ENCODE measurements around the gene IPO13. TPM values are rescaled to one million over a fixed set of nuclear protein-coding genes. Genes with fewer than 3 reads are reported as not detected.

Gene IPO13, protein sequence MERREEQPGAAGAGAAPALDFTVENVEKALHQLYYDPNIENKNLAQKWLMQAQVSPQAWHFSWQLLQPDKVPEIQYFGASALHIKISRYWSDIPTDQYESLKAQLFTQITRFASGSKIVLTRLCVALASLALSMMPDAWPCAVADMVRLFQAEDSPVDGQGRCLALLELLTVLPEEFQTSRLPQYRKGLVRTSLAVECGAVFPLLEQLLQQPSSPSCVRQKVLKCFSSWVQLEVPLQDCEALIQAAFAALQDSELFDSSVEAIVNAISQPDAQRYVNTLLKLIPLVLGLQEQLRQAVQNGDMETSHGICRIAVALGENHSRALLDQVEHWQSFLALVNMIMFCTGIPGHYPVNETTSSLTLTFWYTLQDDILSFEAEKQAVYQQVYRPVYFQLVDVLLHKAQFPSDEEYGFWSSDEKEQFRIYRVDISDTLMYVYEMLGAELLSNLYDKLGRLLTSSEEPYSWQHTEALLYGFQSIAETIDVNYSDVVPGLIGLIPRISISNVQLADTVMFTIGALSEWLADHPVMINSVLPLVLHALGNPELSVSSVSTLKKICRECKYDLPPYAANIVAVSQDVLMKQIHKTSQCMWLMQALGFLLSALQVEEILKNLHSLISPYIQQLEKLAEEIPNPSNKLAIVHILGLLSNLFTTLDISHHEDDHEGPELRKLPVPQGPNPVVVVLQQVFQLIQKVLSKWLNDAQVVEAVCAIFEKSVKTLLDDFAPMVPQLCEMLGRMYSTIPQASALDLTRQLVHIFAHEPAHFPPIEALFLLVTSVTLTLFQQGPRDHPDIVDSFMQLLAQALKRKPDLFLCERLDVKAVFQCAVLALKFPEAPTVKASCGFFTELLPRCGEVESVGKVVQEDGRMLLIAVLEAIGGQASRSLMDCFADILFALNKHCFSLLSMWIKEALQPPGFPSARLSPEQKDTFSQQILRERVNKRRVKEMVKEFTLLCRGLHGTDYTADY
- 31.4 and 32.2 TPM in 2 replicates for total RNA-seq

DNA sequence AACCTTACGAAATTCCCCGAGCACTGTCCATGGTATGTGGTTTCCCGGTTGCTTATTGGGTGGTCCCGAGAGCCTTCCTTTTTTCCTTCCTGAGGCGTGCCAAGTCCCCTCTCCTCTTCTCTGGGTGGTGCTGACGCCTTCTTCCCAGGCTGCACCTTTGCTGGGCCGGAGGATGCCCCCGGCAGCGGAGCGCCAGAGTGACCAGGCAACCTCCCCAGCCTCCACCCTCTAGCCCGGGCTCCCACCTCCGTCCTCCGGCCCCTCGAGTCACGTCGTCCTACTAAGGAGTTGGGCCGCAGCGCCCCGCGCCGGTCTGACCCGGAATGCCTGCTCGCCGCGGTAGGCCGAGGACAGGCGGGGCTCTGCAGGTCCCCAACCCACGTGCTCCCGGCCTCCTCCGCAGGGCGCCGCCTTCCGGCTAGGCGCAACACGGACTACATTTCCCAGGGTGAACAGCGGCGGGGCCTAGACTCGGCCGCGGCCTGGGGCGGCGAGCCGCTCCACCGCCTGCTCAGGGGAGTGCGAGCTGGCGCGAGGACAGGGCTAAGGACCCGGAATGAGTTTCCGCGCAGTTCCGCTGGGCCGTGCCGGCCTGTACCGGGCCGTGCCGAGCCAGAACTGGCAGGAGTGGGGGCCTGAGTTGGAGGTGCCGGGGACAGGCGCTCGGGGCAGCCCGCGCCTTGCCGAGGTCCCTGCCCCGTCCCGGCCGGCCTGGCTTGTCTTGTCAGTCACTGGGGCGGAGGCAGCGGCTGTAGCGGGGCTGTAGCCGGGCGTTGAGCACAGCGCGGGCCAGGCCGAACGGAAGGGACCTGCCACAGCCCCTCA is at the start of gene IPO13:
Gene IPO13 (plus strand): TSS at position 715 of the 825 bp plus-strand sequence. CDS start 651 bp downstream, outside the sequence.
- intact Hi-C loops (cut with micrococcal nuclease), result loop anchor here (1.0 to 10.0 kb wide), 18 partner anchors 12 to 1738 kb away; partner anchors contain the start of genes ATP6V0B, C1orf50, CCDC24 and CDC20

DNA sequence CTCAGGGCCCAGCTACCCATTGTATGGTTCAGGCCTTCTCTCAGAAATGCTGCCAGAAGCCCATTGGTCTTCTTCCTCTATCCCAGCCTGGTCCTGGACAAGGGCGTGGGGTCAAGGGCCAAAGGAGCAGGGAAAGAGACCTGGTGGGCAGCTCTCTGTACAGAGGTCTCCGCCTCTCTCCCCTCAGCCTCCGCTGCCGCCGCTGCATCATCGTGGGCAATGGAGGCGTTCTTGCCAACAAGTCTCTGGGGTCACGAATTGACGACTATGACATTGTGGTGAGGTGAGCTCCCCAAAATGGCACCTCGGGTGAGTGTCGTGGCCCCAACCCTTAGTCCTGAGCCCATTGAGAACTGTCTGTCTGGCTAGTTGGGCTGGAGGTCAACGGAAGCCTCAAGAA is 47.8 kb upstream of the IPO13 start:
- intact Hi-C loops (cut with micrococcal nuclease), result no loop called here

DNA sequence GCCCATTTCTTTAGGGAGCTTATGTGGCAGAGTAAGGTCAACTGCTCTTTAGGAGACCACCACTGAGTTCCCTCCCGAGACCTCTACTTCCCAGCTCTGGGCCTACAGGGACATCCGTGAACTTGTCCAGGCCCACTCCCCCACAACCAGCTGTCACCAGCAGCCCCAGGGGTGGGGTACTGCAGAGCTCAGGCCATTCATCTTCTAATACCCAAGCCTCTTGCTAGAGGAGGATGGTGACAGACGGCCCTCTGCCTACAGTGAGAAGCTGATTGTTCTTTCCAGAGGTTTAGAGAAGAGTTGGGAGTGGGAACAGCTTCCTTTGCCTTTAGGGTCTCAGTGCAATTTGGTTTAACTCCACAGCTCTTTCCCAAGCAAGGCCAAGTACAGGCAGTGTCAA is 46.4 kb upstream of the IPO13 start:
- intact Hi-C loops (cut with micrococcal nuclease), result no loop called here

DNA sequence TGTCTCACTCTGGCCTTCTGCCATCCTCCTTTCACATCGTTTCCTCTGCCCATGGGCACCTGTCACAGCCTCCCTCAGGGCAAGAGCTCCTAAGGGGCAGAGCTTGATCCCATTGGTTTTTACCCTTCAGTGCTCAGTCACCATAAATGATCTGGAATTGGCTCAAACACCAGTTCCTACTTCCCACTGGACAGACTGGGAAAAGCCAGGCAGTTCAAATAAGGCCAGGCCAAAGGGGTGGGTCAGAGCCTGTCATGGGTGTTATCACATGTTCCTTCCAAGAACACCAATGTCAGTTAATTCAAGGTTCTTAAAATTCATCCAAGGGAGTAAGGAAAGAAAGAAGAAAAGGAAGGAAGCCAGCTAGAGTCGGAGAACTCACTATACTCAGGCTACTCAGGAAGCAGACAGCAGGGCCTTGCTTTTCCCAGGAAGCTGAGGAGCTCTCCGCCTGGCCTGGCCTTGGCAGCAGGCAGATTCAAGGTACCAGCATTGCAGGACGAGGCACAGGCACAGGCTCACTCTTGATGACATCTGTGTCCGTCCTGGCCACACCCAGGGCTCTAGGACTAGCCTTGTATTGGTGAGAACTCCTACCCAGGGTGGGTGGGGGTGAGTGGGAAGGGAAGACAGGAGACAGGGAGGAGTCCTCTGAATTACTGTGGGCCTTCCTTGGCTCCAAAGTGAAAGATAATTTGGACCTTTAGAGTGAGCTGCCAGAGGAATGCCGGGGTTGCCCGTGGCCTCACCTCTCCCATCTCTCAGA is 45.4 kb upstream of the IPO13 start:
- intact Hi-C loops (cut with micrococcal nuclease), result no loop called here

DNA sequence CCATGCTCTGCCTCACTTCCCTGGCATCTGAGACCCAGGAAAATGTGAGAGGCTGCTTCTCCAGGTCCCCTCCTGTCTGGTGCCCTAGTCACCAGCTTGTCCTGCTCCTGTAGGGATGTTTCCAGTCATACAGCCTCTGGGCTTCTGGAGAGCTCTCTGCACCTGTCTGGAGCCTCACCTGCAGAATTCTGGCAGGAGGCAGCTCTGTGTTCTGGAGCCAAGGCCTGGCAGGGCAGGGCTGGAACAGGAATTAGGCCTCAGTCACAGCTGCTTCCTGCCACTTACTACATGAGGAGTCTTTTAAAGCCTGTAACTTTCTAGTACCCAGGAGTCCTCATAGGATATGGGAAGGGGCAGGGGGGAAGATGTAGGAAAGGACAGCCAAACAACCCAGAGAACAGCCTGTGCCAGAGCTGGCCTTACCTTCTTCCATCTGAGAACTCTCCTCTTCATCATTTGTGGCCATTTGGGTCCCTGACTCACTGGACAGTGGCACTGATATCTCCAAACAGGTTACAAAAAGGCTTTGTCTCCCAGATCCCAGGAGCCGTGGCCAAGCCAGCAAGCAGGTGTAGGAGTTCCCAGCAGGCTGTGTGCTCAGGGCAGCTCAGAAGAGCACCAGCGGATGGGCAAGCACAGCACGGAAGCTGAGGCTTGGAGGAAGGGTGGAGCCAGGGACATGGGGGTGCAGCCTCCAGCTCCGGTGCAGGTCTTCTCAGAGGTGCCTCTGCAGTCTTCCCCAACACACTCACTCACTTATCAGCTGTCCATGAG is 44.5 kb upstream of the IPO13 start:
- intact Hi-C loops (cut with micrococcal nuclease), result no loop called here

DNA sequence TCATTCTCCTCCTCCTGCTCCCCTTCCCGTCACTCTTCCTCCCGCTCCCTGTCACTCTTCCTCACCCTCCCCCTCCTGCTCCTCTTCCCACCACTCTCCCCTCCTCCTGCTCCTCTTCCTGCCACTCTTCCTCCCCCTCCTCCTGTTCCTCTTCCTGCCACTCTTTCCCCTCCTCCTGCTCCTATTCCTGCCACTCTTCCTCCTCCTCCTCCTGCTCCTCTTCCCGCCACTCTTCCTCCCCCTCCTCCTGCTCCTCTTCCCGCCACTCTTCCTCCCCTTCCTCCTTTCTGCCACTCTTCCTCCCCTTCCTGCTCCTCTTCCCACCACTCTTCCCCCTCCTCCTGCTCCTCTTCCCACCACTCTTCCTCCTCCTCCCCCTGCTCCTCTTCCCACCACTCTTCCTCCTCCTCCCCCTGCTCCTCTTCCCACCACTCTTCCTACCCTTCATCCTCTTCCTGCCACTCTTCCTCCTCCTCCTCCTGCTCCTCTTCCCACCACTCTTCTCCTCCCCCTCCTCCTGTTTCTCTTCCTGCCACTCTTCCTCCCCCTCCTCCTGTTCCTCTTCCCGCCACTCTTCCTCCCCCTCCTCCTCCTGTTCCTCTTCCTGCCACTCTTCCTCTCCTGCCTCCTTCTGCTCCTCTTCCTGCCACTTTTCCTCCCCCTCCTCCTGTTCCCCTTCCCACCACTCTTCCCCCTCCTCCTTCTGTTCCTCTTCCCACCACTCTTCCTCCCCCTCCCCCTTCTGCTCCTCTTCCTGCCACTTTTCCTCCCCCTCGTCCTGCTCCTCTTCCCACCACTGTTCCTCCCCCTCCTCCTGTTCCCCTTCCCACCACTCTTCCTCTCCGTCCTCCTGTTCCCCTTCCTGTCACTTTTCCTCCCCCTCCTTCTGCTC is 41.8 kb upstream of the IPO13 start:
- intact Hi-C loops (cut with micrococcal nuclease), result no loop called here

DNA sequence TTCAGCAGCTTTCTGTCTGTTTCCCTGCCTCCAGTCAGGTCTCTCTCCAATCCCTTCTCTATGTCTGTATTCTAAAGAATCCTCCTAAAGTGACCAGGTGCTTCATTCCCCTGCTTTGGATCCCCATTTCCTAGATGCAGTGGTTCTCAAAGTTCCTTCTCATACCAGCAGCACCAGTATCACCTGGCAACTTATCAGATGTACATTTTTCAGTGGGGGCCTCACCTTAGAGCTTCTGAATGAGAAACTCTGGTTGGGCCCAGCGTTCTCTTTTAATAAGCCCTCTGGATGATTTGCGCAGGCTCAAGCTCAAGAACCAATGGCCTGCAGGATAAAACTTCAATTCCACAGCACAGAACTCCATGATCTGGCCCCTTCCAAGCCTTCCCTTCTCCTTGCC is 38.5 kb upstream of the IPO13 start:
- intact Hi-C loops (cut with micrococcal nuclease), result no loop called here

DNA sequence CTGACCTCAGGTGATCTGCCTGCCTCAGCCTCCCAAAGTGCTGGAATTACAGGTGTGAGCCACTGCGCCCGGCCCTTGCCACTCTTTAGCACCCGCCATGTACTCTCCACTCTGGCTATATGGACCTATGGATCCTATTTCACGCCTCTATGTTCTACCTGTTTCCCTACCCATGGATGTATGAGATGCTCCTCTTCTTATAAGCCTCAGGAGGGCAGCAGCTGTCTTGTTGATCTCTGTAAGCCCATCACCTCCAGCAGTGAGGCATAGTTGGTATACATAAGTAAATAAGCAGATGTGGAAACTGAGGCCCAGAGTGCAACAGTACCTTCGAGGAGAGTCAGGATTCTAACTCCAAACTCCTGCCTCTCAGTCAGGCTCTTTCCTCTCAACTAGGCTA is 37.9 kb upstream of the IPO13 start:
- intact Hi-C loops (cut with micrococcal nuclease), result no loop called here

DNA sequence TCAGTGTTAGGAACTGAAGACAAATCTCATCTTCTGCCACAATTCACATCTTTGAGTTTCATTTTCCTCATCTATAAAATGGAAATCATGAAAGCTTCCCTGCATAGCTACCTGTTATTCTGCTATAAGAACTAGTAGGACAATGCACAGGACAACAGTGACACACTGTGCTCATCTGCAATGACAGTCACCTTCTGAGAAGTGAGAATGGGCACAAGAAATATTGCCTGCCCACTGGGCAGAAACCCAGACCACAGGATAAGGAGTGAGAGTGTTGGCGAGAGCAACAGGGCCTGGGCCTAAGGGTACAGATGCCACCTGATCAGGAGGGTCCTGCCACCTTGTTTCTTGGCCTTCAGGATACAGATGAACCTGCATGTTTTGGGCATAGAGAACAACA is 36.4 kb upstream of the IPO13 start:
- intact Hi-C loops (cut with micrococcal nuclease), result no loop called here

DNA sequence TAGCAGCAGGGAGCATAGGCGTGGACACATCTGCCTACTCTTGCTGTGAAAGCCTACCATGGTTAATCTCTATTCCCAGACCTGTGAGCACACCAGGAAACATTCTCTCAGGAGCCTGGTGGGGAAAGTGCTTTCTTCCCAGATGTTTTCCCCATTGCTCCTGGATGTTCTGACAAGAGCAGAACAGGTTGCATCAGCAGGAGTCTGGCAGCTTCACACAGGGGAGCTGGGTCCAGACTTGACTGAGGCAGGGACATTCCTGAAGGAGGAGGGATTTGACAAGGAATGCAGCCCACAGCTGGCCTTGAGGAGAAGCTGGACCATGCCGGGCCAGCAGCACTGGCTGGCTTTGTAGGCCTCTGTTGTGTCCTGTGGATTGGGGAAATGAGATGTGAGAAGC is 34.1 kb upstream of the IPO13 start:
- intact Hi-C loops (cut with micrococcal nuclease), result no loop called here

DNA sequence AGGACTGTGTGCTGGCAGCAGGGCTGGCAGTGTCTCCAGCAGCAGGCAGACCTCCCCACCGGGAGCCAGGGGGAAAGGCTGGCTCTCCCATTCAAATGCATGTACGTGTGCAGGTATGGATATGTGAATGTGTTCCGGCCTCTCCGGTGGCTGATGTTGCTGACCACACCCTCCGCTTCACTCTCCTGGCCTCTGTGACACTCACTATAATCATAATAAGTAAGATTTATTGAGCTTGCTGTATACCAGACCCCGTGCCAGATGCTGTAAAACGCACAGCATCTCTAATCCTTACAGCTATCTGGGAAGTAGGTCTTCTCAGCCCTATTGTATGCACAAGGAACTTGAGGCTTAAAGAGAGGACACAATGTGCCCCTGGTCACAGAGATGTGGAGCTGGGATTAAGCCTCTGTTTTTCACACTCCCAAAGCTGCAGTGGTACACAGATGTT is 33.7 kb upstream of the IPO13 start:
- intact Hi-C loops (cut with micrococcal nuclease), result no loop called here

DNA sequence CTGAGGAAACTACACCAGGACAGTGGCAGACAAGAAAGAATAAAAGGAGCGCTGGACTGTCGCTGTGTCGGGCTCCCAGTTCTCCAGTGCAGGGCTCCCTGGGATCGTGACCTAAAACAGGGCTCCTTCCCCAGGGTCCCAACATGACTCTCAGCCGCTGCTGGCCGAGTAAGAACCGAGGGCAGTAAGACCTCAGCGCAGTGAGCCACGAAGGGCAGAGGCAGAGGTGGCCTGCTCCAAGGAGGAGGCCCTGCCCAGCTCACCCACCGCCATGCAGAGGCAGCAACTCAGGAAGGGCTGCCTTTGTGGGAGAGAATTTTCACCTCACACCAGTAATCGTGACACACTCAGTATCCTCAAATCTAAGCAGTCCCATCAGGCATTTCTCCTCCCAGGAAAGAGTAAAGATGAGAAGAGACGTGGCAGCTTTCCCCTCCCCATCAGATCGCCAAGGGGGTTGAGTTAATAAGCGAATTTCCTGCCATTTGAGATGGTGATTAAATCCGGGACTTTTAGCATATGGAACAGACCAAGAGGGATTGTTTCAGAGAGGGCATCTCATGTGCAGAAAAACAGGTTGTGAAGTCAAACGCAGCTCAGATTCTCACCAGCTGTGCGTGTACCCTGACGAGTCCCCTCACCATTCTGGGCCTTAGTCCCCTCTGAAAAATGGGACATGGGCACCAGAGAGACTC is 32.9 kb upstream of the IPO13 start:
- intact Hi-C loops (cut with micrococcal nuclease), result no loop called here

DNA sequence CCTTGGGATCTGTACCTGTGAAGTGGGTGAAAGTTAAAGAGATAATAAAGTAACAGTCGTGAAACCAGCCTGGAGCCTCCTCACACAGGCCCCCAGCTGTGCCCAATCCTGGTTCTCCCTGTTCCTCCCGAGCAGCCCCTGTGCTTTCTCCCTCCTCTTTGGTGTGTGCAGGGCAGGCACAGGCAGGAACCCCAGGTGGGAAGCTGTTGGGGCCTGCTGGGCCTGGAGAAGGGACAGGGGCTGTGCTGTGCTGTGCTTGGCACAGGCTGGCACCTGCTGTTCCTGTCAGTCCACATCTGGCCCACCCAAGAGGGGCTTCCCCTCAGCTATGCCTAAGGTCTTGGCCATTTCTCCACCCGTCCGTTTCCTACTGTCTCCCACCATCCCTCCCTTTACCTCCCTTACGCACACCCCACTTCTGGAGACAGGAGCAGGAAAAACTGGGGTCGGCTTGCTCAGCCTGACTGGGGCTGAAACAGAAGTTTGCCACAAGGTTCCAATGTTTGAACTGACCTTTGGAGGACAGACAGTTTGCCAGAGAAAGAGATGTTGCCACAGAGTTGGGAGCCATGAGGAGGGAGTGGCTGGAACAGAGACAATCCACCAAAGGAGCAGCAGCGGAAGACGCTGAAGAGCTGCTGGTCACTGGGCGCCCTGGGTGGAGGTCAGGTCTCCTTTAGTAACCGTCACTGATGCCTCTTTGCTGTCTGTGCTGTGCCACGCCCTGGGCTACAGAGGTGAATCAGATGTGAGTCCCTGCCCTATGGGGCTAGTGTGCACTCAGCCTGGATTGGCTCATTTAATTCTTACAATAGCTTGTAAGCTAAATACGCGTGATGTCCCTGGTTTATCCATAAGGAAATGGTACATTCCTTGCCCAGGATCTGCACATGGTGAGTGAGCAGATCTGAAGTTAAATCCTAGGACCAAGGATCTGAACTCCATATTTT is 31.9 kb upstream of the IPO13 start:
- intact Hi-C loops (cut with micrococcal nuclease), result no loop called here

DNA sequence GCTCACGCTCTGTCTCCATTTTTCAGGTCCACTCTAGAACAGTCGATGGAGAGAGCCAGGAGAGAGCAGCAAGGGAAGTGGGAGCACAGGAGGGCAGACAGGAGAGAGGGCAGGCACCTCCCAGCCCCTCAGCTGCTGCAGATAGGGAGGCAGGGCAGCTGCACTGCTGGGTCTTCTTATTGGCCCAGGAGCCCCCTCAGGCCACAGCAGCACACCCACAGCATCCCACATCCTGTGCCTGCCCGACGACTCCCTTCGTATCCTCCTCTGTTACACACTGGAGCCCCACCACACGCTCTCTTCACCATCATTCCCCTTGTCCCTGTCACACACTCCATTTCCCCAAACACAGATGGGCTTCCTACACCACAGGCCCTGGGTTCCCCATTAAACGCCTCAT is 26.8 kb upstream of the IPO13 start:
- intact Hi-C loops (cut with micrococcal nuclease), result no loop called here

DNA sequence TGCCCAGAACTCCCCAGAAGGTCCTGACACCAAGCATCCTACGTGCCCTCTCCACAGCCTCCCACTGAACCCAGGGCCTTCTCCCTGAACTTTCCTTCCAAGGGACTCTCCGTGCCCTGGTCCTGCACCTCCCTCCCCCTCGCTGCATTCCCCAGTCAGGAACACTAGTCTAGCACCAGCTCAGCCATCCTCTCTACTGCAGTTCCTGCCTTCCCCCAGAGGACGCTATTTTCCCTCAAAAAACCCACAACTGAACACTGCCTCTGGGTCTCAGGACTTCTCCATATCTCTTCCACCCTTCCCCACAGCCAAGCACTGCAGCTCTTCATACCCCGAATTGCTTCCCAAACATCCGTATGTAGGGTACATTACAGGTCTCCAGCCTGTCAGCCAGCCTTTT is 25.7 kb upstream of the IPO13 start:
- intact Hi-C loops (cut with micrococcal nuclease), result no loop called here

DNA sequence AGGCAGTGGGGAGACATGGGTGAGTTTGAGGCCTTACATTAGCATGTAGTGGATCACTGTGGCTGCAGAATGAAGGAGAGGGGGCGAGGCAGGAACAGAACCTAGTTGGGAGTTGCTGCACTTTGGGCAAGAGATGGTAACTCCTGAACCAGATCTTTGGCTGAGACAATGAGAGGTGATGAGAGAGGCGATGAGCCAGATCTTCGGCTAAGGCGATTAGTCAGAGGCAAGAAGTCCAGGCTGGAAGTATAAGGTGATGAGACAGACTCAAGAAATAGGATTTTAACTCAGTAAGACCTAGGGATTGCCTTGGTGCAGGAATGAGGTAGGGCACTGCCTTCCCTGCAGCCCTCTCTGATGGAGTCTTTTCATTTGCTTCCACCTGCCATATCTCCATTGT is 22.2 kb upstream of the IPO13 start:
- intact Hi-C loops (cut with micrococcal nuclease), result no loop called here

DNA sequence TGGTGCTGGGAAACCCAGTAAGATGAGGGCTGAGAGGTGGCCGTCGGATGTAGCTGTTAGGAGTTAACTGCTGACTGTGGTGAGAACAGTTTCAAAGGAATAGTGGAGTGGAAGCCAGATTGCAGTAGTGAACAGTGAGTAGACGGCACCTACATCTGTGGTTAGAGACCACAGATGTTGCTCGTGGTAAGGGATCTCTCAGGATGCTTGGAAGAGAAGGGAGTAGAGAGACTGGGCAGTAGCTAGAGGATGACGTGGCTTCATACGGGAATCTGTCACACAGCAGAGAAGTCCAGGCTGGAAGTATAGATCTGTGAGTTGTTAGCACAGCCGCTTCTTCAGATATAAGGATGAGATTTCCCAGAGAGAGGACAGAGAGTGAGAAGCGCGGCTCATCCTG is 20.9 kb upstream of the IPO13 start:
- intact Hi-C loops (cut with micrococcal nuclease), result no loop called here
